GM23248 (cell line): ENCODE measurements around the gene ATP6V0A1.

ENCODE experiments used
- EZH2 ChIP-seq: fragments of 200-600 bp; sonication (generic); IDR thresholded peaks from 2 replicates; pipeline ENCODE4 v1.6.1; 2018; ENCODE audit warnings: antibody characterized with exemption, mild to moderate bottlenecking; ENCODE audit not compliant: insufficient read depth, poor library complexity, severe bottlenecking
- EZH2phosphoT487 ChIP-seq: fragments of 200-600 bp; sonication (generic); IDR thresholded peaks from 2 replicates; pipeline ENCODE4 v1.6.1; 2018; ENCODE audit warnings: antibody characterized with exemption, moderate library complexity, mild to moderate bottlenecking, low read depth; ENCODE audit not compliant: insufficient read depth

DNA sequence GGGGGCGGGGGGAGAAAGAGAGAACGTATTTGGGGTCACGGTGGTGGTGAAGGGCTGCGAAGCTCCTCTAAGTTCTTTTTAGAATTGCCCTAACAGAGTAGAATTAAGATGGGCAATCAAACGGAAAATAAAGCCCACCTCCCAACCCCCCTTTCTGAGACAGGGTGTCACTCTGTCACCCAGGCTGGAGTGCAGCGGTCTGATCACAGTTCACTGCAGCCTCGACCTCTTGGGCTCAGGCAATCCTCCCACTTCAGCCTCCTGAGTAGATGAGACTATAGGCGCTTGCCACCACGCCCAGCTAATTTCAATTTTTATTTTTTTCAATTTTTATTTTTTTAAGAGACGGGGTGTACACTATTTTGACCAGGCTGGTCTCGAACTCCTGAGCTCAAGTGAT lies 34.9 kb upstream of the ATP6V0A1 start:
- TF ChIP-seq EZH2 (no peak), EZH2phosphoT487 (no peak)
